Effector memory CD8-positive, alpha-beta T cell (primary cell): ENCODE data around the gene FGF14.

Experiments used
- ATAC-seq: fragments of 150-1000 bp; cut with Tn5 transposase; replicated peaks from 2 replicates; pipeline ENCODE4 v1.10.0; 2021; ENCODE audit warnings: mild to moderate bottlenecking, moderate library complexity
- DNase-seq, 3 experiments: peaks; one replicate each; pipeline ENCODE4 v3.0.0; 2021
- H3K27ac Mint-ChIP-seq, 2 donors: one replicate each; pipeline ENCODE4 v1.8.0; 2022; ENCODE audit warnings: mild to moderate bottlenecking in 2 of 2, mixed read lengths in 2 of 2, moderate library complexity in 2 of 2
- H3K27me3 Mint-ChIP-seq, 2 donors: one replicate each; pipeline ENCODE4 v1.8.0; 2022; ENCODE audit warnings: mixed read lengths in 2 of 2
- H3K36me3 Mint-ChIP-seq: one replicate; pipeline ENCODE4 v1.8.0; 2022; ENCODE audit warnings: mild to moderate bottlenecking, moderate library complexity, mixed read lengths; ENCODE audit not compliant: insufficient read depth
- H3K4me1 Mint-ChIP-seq, 2 donors: one replicate each; pipeline ENCODE4 v1.8.0; 2022; ENCODE audit warnings: low read depth in 2 of 2, mixed read lengths in 2 of 2
- H3K4me3 Mint-ChIP-seq, 2 donors: one replicate each; pipeline ENCODE4 v1.8.0; 2022; ENCODE audit warnings: mild to moderate bottlenecking in 2 of 2, mixed read lengths in 2 of 2, moderate library complexity in 2 of 2
- H3K9me3 Mint-ChIP-seq, 2 donors: one replicate each; pipeline ENCODE4 v1.8.0; 2022; ENCODE audit warnings: mixed read lengths in 2 of 2

Gene FGF14

GRCh38 chr13:101695870-101696516, 705.9 kb downstream of the FGF14 start:
- Mint-ChIP-seq H3K36me3 (no peaks in the 10 kb centered on the region), H3K27me3 (no peaks in the 10 kb centered on the region), H3K4me1 (no peaks in the 10 kb centered on the region), H3K27ac (no peak overlapping the region), H3K9me3 (no peaks in the 10 kb centered on the region), H3K4me3 (no peak overlapping the region)
- DNase-seq (no peak), ATAC-seq (no peak)

GRCh38 chr13:101691341-101691860, 710.4 kb downstream of the FGF14 start:
- Mint-ChIP-seq H3K4me3 (no peak overlapping the region), H3K27me3 (peaks cover 0 to 10% of the 10 kb centered on the region in 2 donors), H3K36me3 (no peaks in the 10 kb centered on the region), H3K4me1 (no peaks in the 10 kb centered on the region), H3K9me3 (no peaks in the 10 kb centered on the region), H3K27ac (no peak overlapping the region)
- no peak for ATAC-seq
- DNase-seq = no peak

- Mint-ChIP-seq H3K4me1 (no peaks in the 10 kb centered on the region), H3K27me3 (peaks cover 0 to 10% of the 10 kb centered on the region in 2 donors), H3K9me3 (no peaks in the 10 kb centered on the region), H3K4me3 (no peak overlapping the region), H3K27ac (no peak overlapping the region), H3K36me3 (no peaks in the 10 kb centered on the region)
- no peak for ATAC-seq
- no peak for DNase-seq
Observed at GRCh38 chr13:101690871-101691270, 711.0 kb downstream of the FGF14 start.

DNA sequence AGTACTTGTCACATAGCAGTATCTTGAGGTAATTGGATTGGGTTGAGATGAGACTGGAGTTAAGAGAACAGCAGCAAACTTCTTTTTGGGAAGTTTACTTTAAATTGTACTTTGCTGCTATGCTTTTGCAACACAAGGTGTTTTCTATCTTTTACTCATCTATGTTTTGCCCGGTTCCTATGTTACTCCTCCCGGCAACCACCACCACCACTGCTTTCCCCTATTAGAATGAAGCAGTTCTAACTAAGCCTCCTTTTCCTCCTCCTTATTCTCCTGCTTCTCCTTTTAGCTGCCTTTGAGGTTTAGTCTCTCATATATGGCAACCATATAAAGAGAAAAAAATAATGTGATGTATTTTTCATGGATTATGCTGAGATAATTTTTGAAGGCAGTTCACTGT, 715.8 kb downstream of the FGF14 start:
- no peak for ATAC-seq
- no peak for DNase-seq
- Mint-ChIP-seq H3K27me3 (peaks cover 26 to 33% of the 10 kb centered on the region in 2 donors), H3K4me1 (no peaks in the 10 kb centered on the region), H3K36me3 (no peaks in the 10 kb centered on the region), H3K4me3 (no peak overlapping the region), H3K27ac (no peak overlapping the region), H3K9me3 (no peaks in the 10 kb centered on the region)

GRCh38 chr13:101681834-101682233, 720.0 kb downstream of the FGF14 start:
- H3K9me3 Mint-ChIP-seq = no peaks in the 10 kb centered on the region
- H3K27me3 Mint-ChIP-seq = peaks cover 28% of the 10 kb centered on the region in 2 donors
- DNase-seq = no peak
- no peak overlapping the region for H3K4me3 Mint-ChIP-seq
- H3K36me3 Mint-ChIP-seq = no peaks in the 10 kb centered on the region
- no peaks in the 10 kb centered on the region for H3K4me1 Mint-ChIP-seq
- no peak overlapping the region for H3K27ac Mint-ChIP-seq
- ATAC-seq = no peak

- no peak for DNase-seq
- ATAC-seq = no peak
- H3K4me3 Mint-ChIP-seq = no peak overlapping the region
- no peaks in the 10 kb centered on the region for H3K4me1 Mint-ChIP-seq
- no peak overlapping the region for H3K27ac Mint-ChIP-seq
- H3K9me3 Mint-ChIP-seq = no peaks in the 10 kb centered on the region
- no peaks in the 10 kb centered on the region for H3K27me3 Mint-ChIP-seq
- H3K36me3 Mint-ChIP-seq = no peaks in the 10 kb centered on the region
Observed at GRCh38 chr13:101673360-101674105, 728.3 kb downstream of the FGF14 start.

DNA sequence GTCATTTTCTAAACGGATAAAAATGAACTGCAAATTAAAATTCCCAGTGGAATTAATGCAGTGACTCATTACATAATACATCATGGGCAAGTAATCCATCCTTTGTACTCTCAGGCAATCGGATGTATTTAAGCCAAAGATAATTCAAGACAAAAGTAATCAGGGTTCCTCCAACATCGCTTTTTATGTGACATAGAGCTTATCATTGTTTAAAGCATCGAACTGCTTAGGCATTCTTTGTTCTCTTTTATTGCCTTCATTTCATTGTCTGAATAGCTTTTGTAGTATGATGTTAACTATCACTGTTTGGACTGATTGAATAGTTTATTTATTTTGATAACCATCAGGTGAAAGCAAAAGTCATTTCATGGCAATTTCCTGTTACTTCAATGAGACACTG, 740.0 kb downstream of the FGF14 start:
- Mint-ChIP-seq H3K27me3 (peaks cover 7 to 10% of the 10 kb centered on the region in 2 donors), H3K36me3 (no peaks in the 10 kb centered on the region), H3K27ac (no peak overlapping the region), H3K4me3 (no peak overlapping the region), H3K9me3 (no peaks in the 10 kb centered on the region), H3K4me1 (no peaks in the 10 kb centered on the region)
- ATAC-seq = no peak
- no peak for DNase-seq
